Fibroblast of lung (primary cell): ENCODE measurements around the gene WTIP.

Source experiments
- EZH2 ChIP-seq: IDR thresholded peaks from 2 replicates; pipeline ENCODE4 v1.5.1; 2012; ENCODE audit warnings: low read length, control low read depth, mild to moderate bottlenecking; ENCODE audit errors: missing control alignments
- TF ChIP-seq, protein P1 (sequence below), 2 donors: IDR thresholded peaks in 1 of 2; conservative IDR thresholded peaks in 1 of 2; 1 replicate in 1 of 2; 2 replicates in 1 of 2; pipeline ENCODE4 v1.5.1; 2011 to 2012; ENCODE audit warnings: low read length in 2 of 2, control low read depth in 1 of 2, inconsistent platforms in 1 of 2, low read depth in 1 of 2, mild to moderate bottlenecking in 1 of 2

DNA sequence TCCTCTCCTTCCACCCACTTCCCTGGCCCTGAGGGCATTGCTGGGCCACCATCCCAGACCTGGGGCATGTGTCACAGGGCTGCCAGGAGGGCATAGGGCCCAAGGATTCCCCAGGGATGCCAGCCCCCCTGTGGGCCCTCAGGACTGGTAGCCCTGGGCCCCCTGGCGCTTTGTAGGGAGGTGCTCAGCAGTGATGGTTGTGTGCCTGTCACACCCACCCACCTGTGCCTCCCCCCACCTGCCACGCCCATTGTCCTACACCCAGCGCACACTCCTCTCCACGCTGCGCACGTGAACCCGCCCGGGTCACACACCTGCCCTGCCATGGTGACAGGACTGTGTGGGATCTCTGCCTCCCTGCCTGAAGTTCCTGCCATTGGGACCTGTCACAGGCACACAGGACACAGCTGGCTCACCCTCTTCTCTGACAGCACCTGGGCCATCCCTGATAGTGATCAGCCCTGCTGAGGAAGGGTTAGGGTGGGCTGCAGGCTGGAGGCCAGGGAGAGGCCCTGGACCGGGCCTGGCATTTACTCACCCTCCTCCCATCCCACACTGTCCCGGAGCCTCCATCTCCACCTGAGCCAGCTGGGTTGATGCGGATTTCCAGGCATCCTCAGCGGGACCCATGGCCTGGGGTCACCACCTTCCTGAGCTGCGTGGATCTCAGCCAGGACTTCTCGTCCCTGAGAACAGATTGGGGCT, 23.9 kb downstream of the WTIP start:
- TF ChIP-seq, protein P1, sequence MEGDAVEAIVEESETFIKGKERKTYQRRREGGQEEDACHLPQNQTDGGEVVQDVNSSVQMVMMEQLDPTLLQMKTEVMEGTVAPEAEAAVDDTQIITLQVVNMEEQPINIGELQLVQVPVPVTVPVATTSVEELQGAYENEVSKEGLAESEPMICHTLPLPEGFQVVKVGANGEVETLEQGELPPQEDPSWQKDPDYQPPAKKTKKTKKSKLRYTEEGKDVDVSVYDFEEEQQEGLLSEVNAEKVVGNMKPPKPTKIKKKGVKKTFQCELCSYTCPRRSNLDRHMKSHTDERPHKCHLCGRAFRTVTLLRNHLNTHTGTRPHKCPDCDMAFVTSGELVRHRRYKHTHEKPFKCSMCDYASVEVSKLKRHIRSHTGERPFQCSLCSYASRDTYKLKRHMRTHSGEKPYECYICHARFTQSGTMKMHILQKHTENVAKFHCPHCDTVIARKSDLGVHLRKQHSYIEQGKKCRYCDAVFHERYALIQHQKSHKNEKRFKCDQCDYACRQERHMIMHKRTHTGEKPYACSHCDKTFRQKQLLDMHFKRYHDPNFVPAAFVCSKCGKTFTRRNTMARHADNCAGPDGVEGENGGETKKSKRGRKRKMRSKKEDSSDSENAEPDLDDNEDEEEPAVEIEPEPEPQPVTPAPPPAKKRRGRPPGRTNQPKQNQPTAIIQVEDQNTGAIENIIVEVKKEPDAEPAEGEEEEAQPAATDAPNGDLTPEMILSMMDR (conservative IDR thresholded peaks at IDR 0.05 in 1 of 2, IDR thresholded peaks at IDR 0.05 in 1 of 2; ENCODE audit: low read depth in 1 of 2, low read length in 2 of 2): no peak
- TF ChIP-seq EZH2: no peak
